SU-DHL-6 (cell line): Measurements from ENCODE around the gene SLC6A2.

Experiments used
- H2AFZ ChIP-seq: fragments of 200-600 bp; sonication (generic); 2 replicates; pipeline ENCODE4 v1.6.1; 2014; ENCODE audit warnings: low read depth, mild to moderate bottlenecking, moderate library complexity, mixed read lengths, antibody characterized with exemption, low read length; ENCODE audit not compliant: severe bottlenecking
- H3F3A ChIP-seq: fragments of 200-600 bp; shearing (Covaris generic); 2 replicates; pipeline ENCODE4 v1.6.0; 2016; ENCODE audit warnings: antibody characterized with exemption, mild to moderate bottlenecking; ENCODE audit not compliant: insufficient read depth
- H3K27ac ChIP-seq: fragments of 200-600 bp; sonication (generic); 2 replicates; pipeline ENCODE4 v1.5.1; 2016; ENCODE audit warnings: low read depth, mild to moderate bottlenecking, low read length, moderate library complexity, mixed read lengths
- H3K27me3 ChIP-seq: fragments of 200-600 bp; sonication (generic), shearing (Covaris generic); 2 replicates; pipeline ENCODE4 v1.6.0; 2014; ENCODE audit warnings: mild to moderate bottlenecking, low read length
- H3K36me3 ChIP-seq: fragments of 200-600 bp; sonication (generic); 2 replicates; pipeline ENCODE4 v1.6.1; 2014; ENCODE audit warnings: mild to moderate bottlenecking, low read length, mixed read lengths
- H3K4me2 ChIP-seq: fragments of 300-600, 200-600 bp; shearing (Covaris generic), sonication (generic); 2 replicates; pipeline ENCODE4 v1.6.0; 2014; ENCODE audit warnings: low read length, low read depth, mild to moderate bottlenecking; ENCODE audit not compliant: poor library complexity, severe bottlenecking
- H3K4me3 ChIP-seq: fragments of 200-600 bp; sonication (generic); 2 replicates; pipeline ENCODE4 v1.5.1; 2014; ENCODE audit warnings: antibody characterized with exemption, low read length, mild to moderate bottlenecking, mixed read lengths; ENCODE audit not compliant: insufficient read depth, poor library complexity, severe bottlenecking
- H3K79me2 ChIP-seq: fragments of 200-600 bp; sonication (generic); 2 replicates; pipeline ENCODE4 v1.6.1; 2014; ENCODE audit warnings: mild to moderate bottlenecking, low read length, moderate library complexity; ENCODE audit not compliant: insufficient read depth
- H3K9ac ChIP-seq: fragments of 200-600 bp; sonication (generic); 2 replicates; pipeline ENCODE4 v1.7.0; 2014; ENCODE audit warnings: mild to moderate bottlenecking, low read length
- H3K9me2 ChIP-seq: fragments of 200-600 bp; sonication (generic); replicated peaks from 2 replicates; pipeline ENCODE4 v1.6.1; 2014; ENCODE audit warnings: low read length; ENCODE audit not compliant: insufficient read depth
- H3K9me3 ChIP-seq: fragments of 200-600 bp; sonication (generic); 2 replicates; pipeline ENCODE4 v1.6.1; 2014; ENCODE audit warnings: low read length, mixed read lengths; ENCODE audit not compliant: insufficient read depth
- H4K20me1 ChIP-seq: fragments of 200-600 bp; sonication (generic); 2 replicates; pipeline ENCODE4 v1.6.1; 2014; ENCODE audit warnings: low read depth, mild to moderate bottlenecking, antibody characterized with exemption, low read length, moderate library complexity, mixed read lengths
- EZH2phosphoT487 ChIP-seq: fragments of 200-600 bp; sonication (generic), shearing (Covaris generic); conservative IDR thresholded peaks from 2 replicates; pipeline ENCODE4 v1.6.1; 2018; ENCODE audit warnings: mild to moderate bottlenecking, antibody characterized with exemption, low read length, moderate library complexity, mixed read lengths
- TF ChIP-seq, protein P1 (sequence below): fragments of 200-600 bp; sonication (generic); IDR thresholded peaks from one replicate; pipeline ENCODE4 v1.5.1; 2017; ENCODE audit warnings: antibody characterized with exemption, mild to moderate bottlenecking, low read length, moderate library complexity; ENCODE audit not compliant: insufficient read depth, poor library complexity, severe bottlenecking

The SLC6A2 gene

GRCh38 chr16:55651841-55652824 is 3.7 kb upstream of the SLC6A2 start:
- H3K27me3 ChIP-seq, result no peaks in the 10 kb centered on the region
- no peak overlapping the region for H3K27ac ChIP-seq
- no peaks in the 10 kb centered on the region for H3K79me2 ChIP-seq
- H3F3A ChIP-seq, result no peaks in the 10 kb centered on the region
- H3K9me2 ChIP-seq, result no peaks in the 10 kb centered on the region
- H3K36me3 ChIP-seq, result no peaks in the 10 kb centered on the region
- no peak overlapping the region for H2AFZ ChIP-seq
- H3K9me3 ChIP-seq, result no peaks in the 10 kb centered on the region
- H4K20me1 ChIP-seq, result no peaks in the 10 kb centered on the region
- TF ChIP-seq EZH2phosphoT487, result no peak
- TF ChIP-seq, protein P1, sequence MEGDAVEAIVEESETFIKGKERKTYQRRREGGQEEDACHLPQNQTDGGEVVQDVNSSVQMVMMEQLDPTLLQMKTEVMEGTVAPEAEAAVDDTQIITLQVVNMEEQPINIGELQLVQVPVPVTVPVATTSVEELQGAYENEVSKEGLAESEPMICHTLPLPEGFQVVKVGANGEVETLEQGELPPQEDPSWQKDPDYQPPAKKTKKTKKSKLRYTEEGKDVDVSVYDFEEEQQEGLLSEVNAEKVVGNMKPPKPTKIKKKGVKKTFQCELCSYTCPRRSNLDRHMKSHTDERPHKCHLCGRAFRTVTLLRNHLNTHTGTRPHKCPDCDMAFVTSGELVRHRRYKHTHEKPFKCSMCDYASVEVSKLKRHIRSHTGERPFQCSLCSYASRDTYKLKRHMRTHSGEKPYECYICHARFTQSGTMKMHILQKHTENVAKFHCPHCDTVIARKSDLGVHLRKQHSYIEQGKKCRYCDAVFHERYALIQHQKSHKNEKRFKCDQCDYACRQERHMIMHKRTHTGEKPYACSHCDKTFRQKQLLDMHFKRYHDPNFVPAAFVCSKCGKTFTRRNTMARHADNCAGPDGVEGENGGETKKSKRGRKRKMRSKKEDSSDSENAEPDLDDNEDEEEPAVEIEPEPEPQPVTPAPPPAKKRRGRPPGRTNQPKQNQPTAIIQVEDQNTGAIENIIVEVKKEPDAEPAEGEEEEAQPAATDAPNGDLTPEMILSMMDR, result no peak
- no peak overlapping the region for H3K9ac ChIP-seq
- H3K4me3 ChIP-seq, result no peak overlapping the region
- no peak overlapping the region for H3K4me2 ChIP-seq

DNA sequence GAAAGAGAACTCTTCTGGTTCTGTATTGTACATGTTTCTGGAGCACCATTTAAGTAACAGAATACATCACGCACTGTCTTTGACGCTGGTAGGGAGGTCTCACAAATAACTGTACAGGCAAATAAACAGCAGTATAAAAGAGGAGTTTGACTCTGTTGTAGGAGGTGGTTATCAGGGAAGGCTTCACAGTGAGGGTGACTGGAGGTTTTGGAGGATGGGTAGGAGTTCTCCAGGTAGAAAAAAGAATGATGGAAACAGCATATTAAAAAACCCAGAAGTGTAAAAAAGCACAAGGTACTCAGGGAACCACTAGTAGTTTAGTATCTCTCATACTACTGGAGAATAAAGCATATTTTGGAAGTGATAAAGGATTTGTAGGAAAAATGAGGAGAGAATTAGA is 2.7 kb upstream of the SLC6A2 start:
- Histone ChIP-seq H3K4me3 (no peak overlapping the region), H3K9me3 (no peaks in the 10 kb centered on the region), H3F3A (no peaks in the 10 kb centered on the region), H3K27ac (no peak overlapping the region), H3K4me2 (no peak overlapping the region), H3K9me2 (no peaks in the 10 kb centered on the region), H3K36me3 (no peaks in the 10 kb centered on the region), H2AFZ (no peak overlapping the region), H4K20me1 (no peaks in the 10 kb centered on the region), H3K79me2 (no peaks in the 10 kb centered on the region), H3K9ac (no peak overlapping the region), H3K27me3 (no peaks in the 10 kb centered on the region)
- TF ChIP-seq, protein P1, result no peak
- TF ChIP-seq EZH2phosphoT487, result no peak

DNA sequence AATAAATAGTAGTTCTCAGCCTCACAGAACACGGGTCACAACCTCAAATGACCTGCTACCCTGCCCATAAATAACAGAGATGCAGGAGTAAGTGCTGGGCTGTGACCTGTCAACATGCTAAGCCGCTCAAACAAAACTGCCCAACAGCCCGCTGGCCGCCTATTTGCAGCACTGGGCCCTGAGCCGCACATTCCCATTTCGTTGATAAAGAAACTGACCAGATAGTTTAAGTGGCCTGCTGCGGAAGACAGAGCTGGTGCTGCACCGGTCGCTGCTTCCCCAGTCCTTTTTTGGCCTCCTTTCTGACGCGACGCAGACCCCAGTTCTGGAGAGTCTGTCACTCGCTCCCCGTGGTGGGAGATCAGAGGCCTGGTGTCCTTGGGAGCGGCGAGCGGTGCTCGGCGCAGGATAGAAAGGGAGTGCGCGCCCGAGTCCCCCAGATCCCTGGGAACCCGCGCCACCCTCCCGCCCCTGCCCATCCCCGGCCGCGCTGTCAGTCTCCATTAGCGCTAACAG is 349 bp upstream of the SLC6A2 start:
- Histone ChIP-seq H4K20me1 (no peaks in the 10 kb centered on the region), H2AFZ (no peak overlapping the region), H3F3A (no peaks in the 10 kb centered on the region), H3K9ac (no peak overlapping the region), H3K9me2 (no peaks in the 10 kb centered on the region), H3K27me3 (no peaks in the 10 kb centered on the region), H3K27ac (no peak overlapping the region), H3K79me2 (no peaks in the 10 kb centered on the region), H3K4me2 (no peak overlapping the region), H3K9me3 (no peaks in the 10 kb centered on the region), H3K4me3 (no peak overlapping the region), H3K36me3 (no peaks in the 10 kb centered on the region)
- TF ChIP-seq EZH2phosphoT487, result no peak

- H3F3A ChIP-seq, result no peaks in the 10 kb centered on the region
- H3K4me2 ChIP-seq, result no peak overlapping the region
- H3K36me3 ChIP-seq, result no peaks in the 10 kb centered on the region
- no peak overlapping the region for H3K27ac ChIP-seq
- TF ChIP-seq, protein P1, result no peak
- TF ChIP-seq EZH2phosphoT487, result no peak
- no peaks in the 10 kb centered on the region for H3K27me3 ChIP-seq
- no peak overlapping the region for H3K9ac ChIP-seq
- H3K9me2 ChIP-seq, result no peaks in the 10 kb centered on the region
- no peaks in the 10 kb centered on the region for H3K79me2 ChIP-seq
- H3K4me3 ChIP-seq, result no peak overlapping the region
- no peaks in the 10 kb centered on the region for H3K9me3 ChIP-seq
- H4K20me1 ChIP-seq, result no peaks in the 10 kb centered on the region
- no peak overlapping the region for H2AFZ ChIP-seq
Observed at GRCh38 chr16:55656691-55657092, 904 bp downstream of the SLC6A2 start.
